Measurements from ENCODE around the gene GORASP1.

Gene GORASP1

GRCh38 chr3:39149498-39150147 lies 42.2 kb upstream of the GORASP1 start:
- TF ChIP-seq CTCF (IDR thresholded peaks at IDR 0.05; ENCODE audit: low read depth, low read length), result no peak
- no peak overlapping the region for H3K4me3 ChIP-seq (replicated peaks in 1 of 2; ENCODE audit: low read depth in 2 of 2, low read length in 2 of 2)

DNA sequence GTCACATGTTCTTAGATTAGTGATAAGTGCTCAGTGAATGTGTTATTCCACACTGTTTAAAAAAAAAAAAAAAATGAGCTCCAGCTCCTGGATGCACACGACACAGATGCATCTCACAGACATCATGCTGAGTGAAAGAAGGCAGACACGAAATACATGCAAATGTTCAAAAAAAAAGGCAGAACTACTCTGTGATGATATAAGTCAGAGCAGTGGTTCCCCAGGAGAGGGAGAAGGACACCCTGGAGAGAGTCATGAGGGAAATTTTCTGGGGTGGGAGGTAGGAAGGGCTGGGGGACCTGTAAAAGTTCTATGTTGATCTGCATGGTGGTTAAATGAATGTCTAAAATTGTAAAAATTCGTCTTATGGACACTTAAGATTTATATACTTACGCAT lies 41.6 kb upstream of the GORASP1 start:
- no peak for TF ChIP-seq CTCF (IDR thresholded peaks at IDR 0.05; ENCODE audit: low read depth, low read length)
- no peak overlapping the region for H3K4me3 ChIP-seq (replicated peaks in 1 of 2; ENCODE audit: low read depth in 2 of 2, low read length in 2 of 2)
- peak in 1 of 2 donors; percentile 13 for DNase-seq (ENCODE audit: low read depth in 2 of 2)

More at GRCh38 chr3:39149498-39150147, 42.2 kb upstream of the GORASP1 start:
- no peak for DNase-seq (ENCODE audit: low read depth in 2 of 2)

- peak in 1 of 2 donors; percentile 22 for DNase-seq (ENCODE audit: low read depth in 2 of 2)
- H3K4me3 ChIP-seq (replicated peaks in 1 of 2; ENCODE audit: low read depth in 2 of 2, low read length in 2 of 2), result no peak overlapping the region
- TF ChIP-seq CTCF (IDR thresholded peaks at IDR 0.05; ENCODE audit: low read depth, low read length), result no peak
Measured at GRCh38 chr3:39148435-39149058, 41.1 kb upstream of the GORASP1 start.

- peak overlapping the region; percentile 2 to 18 for H3K4me3 ChIP-seq (replicated peaks in 1 of 2; ENCODE audit: low read depth in 2 of 2, low read length in 2 of 2)
- TF ChIP-seq CTCF (IDR thresholded peaks at IDR 0.05; ENCODE audit: low read depth, low read length), result no peak
- peak; percentile 69 to 72 for DNase-seq (ENCODE audit: low read depth in 2 of 2)
Measured at GRCh38 chr3:39147711-39148434, 40.4 kb upstream of the GORASP1 start.

DNA sequence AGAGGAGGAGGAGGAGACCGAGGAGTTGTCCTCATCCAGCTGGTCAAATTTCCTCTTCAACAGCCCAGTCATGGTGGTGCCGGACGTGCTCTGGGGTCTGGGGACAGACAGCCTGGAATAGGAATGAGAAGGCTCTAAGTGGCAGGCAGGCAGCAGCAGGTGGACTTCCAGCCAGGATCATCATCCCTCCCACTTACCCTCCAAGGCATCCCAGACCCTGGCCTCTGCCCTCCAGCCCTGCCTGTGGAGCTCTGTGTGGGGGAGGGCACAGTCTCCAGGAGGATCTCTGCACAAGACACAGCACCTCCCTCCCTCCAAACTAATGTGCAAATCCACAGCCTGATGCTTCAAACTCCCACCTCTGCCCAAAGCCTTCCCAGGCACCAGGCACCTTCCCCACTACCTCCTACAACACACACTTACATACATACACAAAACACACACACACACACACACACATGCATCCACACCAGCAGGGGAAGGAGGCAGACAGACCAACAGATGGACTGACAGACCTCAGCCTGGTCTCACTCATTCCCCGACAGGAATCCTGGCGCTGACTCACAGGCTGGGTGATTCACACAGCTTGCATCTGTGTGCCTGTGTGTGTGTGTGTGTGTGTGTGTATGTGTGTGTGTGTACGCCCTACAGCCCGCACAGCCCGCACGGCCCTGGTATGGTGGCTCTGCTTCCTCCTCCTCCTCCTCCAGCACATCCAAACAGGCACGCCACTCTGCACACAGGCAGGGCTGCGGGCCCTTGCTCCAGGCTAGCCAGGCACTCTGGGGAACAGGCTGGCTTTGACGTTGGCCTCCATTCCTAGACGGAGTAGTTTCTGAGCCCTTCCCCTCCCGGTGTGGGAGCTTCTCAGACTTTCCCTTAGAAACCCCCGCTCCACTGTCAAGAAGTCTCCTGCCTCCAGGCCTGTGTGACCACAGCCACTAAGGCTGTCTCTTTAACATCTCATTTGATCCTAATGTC lies 39.5 kb upstream of the GORASP1 start:
- peak; percentile 95 to 98 for DNase-seq (ENCODE audit: low read depth in 2 of 2)
- no peak for TF ChIP-seq CTCF (IDR thresholded peaks at IDR 0.05; ENCODE audit: low read depth, low read length)
- peak overlapping the region in 1 of 2 donors; percentile 18 for H3K4me3 ChIP-seq (replicated peaks in 1 of 2; ENCODE audit: low read depth in 2 of 2, low read length in 2 of 2)

DNA sequence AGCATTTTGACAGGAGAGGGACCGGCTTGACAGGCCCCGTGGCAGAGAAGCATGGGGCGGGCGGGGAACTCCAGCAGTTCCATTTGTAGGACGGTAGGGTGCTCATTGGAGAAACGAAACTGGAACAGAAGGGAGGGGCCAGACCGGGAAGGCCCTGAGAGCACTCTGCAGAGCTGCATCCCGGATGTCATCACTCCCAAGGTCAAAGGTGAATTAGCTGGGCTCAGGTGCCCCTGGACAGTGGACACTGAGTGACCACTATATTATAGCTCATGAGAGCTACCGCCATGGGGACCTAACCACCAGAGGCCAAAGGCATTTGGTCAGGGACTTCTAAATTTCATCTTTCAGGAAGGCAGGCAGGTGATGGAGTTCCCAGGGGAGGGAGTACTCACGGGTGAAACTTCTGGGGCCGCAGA lies 38.7 kb upstream of the GORASP1 start:
- peak in 1 of 2 donors; percentile 68 for DNase-seq (ENCODE audit: low read depth in 2 of 2)
- TF ChIP-seq CTCF (IDR thresholded peaks at IDR 0.05; ENCODE audit: low read depth, low read length), result peak; percentile 28
- no peak overlapping the region for H3K4me3 ChIP-seq (replicated peaks in 1 of 2; ENCODE audit: low read depth in 2 of 2, low read length in 2 of 2)
